GM15510 (cell line): ENCODE results near the gene STXBP5.
A peak's percentile ranks its signal among the peaks of the same experiment; 100 is the strongest.

Experiments used
- POLR2A ChIP-seq: IDR thresholded peaks from 3 replicates; pipeline ENCODE4 v1.6.1; 2011; ENCODE audit warnings: borderline replicate concordance; ENCODE audit not compliant: insufficient read length; ENCODE audit errors: extremely low read depth

The STXBP5 gene

DNA sequence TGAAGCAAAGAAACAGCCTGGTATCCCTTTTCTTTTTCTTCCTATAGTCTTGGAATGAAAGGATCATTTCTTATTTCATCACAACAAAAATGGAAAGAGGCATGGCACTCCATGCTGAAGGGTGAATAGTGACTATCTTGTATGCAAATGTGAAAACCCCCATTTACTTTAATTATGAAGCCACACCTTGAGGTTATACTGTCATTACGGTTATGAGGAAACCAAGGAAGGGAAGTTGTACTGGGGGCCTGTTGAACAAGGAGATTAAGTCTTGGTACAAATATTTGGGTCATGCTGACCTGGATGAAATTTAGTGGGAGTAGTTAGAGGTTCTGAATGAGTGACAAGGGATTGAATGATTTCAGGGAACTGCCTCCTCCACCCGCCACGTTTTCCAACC lies 8.7 kb upstream of the STXBP5 start:
- no peak for TF ChIP-seq POLR2A

DNA sequence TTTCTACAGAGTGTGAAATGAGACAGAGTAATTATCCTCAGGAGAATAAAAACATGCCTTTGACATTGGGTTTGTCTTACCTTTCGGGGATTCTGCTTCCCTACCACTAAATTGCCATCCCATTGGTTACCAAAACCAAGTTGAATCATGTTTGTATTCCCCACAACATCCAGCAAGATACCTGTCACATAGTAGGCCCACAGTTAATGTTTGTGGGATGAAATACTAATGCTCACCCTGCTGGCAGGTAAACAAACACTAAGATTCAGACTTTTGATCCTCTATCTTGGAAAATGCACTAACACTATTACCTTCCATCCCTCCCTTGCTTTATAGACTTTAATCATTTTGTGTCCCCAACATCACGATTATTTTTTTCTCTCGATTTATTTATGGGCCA lies 8.2 kb upstream of the STXBP5 start:
- TF ChIP-seq POLR2A = no peak

DNA sequence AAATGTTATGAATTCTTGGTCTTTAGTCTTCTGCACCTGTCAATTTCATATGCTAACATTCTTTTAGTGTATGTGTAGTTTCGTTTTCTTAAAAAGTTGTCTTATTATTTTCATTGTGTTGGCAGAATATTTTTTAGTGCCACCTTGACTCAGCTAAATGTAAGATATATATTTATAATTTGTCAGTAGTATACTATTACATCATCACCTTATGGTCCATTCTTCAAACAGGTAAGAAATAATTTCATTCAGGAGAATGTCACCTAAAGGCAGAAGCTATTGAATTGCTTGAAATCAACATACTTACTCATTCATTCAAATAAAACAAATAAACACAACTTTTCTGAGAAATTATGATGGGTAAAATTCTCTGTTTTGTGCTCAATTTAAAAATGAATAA lies 3.5 kb upstream of the STXBP5 start:
- TF ChIP-seq POLR2A = no peak

DNA sequence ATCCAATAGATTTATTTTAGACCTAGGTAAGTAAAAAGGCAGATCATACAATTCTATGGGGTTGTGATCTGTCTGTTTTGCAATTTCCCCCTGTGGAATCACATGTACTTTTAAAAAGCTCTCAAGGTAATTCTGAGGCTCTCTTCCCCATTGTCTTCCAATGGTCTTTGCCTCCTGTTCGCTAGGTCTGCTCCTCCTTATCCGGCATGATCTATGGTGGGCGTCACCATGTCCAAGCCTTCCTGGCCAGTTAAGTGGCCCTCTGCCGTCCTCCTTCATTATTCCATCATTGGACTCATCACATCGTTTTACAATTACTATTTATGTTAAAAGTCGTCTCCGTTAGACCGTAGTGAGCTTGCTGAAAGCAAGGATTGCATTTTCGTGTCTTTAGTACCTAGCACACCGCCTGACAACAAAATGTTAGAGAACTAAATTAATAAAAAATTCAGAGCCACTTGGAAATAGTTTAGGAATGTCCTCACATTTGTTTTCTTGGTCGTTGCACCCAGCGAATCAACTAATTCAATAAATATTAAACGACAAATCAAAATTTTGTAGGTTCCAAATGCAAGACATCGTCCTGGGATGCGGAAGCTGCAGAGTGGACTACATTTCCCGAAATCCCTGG lies 2.2 kb upstream of the STXBP5 start:
- TF ChIP-seq POLR2A = no peak

DNA sequence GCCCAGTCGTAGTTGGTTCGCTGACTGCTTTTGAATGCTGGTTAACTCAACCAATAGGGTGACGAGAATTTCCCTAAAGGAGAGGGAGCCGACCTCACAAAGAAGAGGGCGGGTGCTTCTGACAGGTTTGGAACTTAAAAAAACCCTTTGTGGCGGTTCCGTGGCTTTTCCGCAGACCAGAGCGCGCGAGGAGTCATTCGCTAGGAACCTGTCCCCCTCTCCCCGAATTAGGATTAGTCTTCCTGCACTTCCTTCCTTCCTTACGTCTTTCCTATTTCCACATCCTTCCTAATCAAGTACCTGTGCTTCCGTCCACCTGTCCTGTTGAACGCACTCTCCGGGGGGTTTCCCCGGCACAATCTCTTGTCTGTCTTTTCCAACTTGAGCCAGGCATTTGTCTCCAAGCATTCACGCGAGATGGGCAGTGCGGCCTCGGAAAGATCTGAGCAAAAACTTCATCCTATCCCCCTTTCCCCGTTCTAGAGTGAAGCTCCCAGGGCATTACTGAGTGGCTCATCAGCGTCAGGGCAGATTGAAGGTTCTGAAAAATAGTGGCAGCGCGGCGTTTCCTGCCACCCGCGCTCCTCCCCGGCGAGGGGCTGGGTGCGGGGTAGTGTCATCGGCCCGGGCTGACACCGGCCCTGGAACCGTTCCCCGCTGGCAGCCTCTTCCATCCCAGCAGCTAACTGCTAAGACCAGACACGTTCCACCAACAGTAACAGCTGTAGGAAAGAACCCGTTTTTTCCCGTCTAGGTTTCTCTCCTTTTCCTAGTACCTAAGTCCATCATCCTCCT lies 1.5 kb upstream of the STXBP5 start:
- peak; percentile 64 for TF ChIP-seq POLR2A

DNA sequence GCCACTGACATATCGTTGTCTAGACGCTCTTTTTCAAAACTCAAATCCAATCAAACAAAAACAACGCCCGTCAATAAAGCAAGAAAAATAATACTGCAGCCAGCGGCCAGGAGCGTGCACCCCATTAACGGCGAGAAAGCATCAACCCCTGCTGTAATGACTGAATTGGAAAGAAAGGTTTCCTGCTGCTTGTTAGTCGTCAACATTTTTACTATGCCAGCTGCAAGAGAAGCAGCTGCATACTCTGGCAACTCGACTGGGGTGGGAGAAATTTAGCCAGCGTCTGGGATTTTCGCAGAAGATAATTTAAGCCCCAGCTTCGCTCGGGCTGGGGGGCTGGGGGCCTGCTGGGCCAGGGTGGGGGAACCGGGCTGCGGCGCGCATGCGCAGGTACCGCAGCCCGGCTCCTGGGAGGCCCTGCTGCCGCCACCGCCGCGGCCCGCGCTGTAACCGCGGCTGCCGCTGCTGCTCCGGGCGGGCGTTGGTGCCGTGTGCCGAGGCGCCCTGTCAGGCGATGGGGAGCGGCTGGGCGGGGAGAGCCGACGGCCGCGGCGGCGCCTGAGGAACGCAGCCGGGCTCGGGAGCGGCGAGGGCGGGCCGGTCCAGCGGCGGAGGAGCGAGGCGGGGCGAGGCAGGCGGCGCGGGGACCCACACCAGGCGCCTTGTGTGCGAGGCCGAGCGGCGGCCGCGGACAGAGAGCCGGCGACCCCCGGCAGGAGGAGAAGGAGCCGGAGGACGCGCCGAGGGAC lies 732 bp upstream of the STXBP5 start:
- TF ChIP-seq POLR2A = peak; percentile 83

DNA sequence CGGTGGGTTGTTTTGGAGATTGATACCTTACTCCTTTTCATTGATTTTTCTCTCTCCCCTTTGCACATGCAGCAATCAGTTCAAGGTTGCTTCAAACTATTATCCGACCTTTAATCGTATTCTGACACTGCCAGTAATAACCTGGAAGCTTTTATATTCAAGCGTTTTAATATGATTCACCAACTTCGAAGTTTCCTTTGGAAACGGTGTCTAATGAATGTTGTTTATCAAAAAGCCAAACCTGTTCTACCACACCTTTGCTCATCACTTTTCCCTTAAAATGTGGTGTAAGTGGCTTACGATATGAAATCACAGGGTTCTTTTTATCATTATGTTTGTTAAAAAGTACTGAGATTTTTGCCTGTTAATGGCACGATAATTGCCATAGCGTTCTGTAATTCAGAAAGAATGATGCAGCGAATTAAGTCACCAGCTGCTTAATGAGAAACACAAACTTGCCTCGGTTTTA lies 660 bp downstream of the STXBP5 start:
- no peak for TF ChIP-seq POLR2A

DNA sequence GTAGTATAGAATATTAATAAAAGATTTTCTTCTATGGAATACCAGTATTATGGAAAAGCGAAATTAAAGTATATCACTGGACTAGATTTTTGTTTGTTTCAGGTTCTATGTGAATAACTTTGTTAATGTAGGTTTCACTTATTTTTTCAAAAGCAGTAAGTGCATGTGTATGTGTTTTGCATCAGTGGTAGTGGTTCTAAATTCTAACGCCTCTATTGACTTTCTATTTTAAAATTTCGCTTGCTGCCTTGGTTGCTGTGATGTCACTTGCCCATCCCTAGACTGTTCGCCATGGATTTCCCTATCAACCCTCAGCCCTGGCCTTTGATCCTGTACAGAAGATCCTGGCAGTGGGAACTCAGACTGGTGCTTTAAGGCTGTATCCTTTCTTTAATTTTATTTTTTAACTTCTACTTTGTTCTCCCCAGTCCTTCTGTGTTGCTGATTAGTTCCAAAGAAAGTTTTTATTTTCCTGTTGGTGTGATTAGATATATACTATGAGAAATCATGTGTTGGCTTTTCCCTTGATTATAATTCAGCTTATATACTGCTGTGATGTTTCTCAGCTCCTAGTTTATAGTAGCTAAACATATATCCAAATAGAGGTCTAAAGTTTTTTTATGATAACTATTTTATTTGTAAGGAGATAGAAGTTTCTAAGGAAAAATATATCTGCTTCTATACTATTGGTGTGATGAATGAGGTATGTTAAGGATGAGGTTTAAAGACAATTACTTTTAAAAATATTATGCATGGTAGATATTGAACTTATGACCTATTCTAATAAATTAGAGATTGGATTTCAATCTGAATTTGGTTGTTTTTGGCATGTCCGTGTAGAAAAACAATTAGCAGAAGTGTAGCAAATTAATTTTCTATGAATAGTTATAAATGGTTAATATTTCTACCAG lies 1.7 kb downstream of the STXBP5 start:
- TF ChIP-seq POLR2A = no peak

DNA sequence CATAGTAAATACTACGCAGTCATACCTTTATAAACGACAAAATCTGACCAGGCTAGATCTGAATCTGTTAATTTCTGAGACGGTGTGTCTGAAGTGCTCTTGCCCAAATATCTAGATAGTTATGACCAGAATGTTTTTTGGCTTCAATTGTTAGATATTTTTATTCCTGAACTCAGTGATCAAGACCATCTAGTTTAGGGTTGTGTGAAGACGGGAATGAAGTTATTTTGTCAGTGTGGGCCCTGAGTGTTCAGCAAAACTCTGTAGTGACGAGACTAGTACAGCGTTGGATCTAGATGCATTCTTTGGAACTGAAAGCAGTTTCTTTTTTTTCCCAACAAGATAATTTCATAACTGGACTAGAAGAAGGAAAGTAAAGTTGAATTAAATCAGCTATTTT lies 3.1 kb downstream of the STXBP5 start:
- no peak for TF ChIP-seq POLR2A

DNA sequence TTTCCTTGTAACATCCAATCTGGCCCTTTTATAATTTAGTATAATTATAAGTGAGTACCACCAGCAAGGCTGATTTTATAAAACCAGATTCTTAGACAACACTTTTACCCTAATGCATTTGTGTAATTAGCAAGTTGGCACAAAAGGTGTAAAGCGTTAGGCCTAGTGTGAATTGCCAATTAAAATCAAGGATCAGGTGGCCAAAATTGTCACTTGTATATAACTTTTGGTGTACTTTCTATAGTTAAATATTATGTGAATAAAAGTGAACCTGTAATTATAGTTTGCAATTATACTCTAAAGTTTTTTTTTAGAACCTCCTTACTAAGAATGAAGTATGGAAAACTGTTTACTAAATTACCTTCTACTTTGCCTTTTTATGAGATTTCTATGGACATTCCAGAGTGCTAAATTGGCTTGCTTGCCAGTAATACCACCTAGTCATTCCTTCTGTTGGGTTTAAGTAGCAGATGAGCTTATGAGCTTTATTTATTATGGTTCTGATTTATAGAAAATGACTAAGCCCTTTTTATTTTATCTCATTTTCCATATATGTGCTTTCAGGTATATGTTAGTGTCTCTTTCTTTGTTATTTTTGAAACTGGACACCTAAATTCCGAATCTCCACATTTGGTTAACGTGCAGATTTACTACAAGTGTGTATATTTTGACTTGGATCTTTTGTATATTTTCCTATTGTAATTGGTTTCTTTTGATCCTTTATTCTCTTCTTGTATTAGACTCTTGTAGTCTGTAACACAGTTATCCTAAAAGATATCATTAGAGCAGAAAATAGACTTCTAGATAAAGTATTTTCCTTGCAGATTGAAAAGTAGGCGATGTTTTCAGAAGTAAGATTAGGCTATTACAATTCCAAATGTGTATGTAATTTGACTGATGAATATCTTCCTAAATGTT lies 3.9 kb downstream of the STXBP5 start:
- TF ChIP-seq POLR2A = no peak

DNA sequence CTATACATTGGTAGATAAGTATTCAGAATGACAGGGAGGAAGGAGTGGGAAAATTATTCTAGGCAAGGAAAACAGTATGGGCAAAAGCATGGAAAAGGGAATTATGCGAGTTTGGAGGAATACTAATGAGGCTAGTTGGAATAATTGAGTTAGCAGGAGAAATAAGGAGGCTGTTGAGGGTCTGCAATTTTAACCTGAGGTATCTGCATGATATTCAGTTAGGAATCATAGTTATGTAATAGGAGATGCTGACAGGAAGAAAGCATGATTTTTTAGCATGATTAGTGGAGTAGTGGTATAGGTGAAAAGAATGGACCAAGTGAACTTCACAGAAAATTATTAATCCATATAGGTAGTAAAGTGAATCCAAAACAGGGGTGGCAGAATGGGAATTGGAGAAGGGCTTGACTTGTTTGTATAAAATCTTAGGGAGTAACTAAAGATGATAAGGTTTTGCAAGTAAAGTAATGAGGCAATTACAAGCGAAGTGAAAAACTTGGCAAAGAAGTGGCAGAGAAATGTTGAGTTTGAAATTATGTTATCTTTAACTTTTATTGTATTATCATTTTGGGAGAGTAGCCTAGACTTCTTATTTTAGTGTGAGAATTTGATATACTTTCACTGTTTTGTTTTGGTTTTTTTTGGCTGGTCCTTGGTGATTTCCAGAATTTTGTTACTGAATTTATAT lies 5.7 kb downstream of the STXBP5 start:
- no peak for TF ChIP-seq POLR2A

DNA sequence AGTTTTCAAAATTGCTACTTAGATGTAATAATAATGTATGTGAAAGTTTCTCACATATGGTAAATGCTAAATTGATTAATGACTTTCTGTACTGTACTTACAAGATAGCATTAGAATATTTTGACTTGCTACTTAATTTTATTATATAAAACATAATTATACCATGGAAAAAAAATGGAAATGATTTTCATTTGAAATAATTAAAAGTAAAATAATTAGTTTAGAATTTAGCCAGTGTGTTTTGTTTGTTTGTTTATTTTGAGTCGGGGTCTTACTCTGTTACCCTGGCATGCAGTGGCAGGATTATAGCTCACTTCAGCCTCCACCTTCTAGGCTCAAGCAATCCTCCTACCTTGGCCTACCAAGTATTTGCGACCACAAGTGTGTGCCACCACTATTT lies 7.1 kb downstream of the STXBP5 start:
- TF ChIP-seq POLR2A = no peak

DNA sequence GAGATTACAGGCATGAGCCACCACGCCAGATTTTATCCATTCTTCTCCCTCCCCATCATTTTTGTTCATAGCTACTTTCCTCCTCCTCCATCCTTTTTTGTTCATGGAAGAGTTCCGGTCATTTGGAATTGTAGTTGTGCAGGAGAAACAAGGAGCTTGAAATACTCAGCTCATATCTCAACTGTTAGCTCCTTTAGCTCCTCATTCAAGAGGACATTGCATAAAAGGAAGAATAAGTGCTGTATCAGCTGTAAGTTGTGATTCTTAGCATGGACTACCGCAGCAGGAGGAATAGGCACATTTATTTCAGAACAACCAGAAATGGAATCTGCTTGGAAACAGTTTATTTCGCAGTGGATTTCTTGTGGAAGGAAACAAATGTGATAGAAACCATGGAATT lies 7.6 kb downstream of the STXBP5 start:
- TF ChIP-seq POLR2A = no peak
